Renal pelvis (tissue), 4 donors: ENCODE data around the gene SMIM13. TPM values are rescaled to one million over a fixed set of nuclear protein-coding genes. Genes with fewer than 3 reads are reported as not detected.

Experiments used
- DNase-seq: peaks from one replicate; pipeline ENCODE4 v3.0.0-alpha.2; 2013
- polyA plus RNA-seq, 3 donors: library from polyadenylated mRNA; unstranded; fragments of 120-200 nt; gene quantifications; one replicate each; pipeline ENCODE4 v1.2.1, GENCODE V29; 2013; ENCODE audit not compliant: insufficient read length in 3 of 3

The SMIM13 gene
- polyA plus RNA-seq, 3 donors, result 14.9 to 16.6 (median 15.7) TPM

DNA sequence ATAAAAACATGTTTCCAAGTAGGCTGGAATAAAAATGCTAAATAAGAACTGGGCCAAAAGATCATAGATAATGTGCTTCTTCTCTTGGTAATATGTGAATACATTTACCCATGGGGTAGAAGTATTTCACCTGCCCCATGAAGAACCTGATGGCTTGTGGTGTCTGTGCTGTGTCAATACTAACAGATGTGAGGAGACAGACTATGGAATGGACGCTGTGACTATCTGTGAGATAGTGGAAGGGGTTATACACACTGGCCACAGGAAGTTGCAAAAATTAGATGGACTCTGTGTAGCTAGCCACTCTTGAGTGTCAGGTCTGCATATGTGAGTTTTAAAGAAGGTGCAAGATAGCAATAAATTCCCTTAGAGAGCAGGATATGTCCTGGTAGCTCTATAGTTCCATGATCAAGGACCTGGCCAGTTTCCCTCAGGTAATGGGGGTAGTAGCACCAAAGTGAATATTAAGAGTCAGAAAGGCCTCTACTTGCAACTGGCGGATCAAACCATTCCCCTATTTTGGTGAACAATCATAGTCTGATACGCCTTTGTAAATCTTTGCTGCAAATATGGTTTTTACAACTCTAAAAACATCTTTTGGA is 90.2 kb downstream of the SMIM13 start:
- DNase-seq, result no peak

DNA sequence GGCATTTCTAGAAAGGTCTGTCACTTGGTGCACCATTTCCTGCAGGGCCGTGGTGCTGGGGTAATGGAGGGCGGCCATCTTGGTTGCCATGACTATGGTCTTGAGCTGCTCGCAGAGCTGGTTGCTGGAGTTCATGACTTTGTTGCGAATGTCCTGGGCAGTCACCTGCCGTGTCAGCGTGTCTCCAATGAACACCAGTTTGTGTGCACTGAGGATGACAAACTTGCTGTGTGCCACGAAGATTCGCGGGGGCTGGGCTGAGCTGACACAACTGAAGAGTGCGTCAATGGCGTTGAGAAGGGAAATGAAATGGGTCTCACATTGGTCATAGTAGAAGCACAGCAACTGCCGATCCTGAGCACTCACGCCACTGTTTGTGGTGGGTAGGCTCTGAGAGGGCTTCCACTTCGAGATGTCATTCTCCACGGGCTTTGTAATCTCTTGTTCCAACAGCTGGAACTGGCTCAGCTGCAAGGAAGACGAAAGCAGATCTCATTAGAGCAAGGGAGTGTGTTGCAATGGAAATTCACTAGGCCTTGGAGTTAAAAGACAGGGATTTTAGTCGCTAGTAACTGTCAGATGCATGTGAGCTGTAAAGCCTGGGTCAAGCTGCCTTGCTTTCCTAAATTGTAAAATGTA is 91.7 kb downstream of the SMIM13 start:
- DNase-seq, result no peak

DNA sequence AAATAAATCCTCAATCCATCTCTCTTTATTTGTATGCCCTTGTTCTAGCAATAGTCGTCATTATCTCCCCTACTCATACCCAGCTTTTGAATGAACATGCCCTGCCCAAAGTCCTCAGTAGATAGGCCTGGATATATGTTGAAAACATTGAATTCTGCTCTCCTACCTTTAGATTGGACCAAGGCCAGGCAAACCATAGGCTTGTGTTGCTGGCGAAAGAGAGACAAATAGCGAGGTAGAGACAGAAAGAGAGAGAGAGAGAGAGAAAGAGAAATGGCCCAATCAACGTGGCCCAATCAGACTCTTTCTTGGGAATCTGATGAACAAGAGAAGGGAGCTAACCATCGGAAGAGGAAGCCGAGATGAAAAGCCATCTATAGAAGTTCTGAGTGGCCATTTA is 93.7 kb downstream of the SMIM13 start:
- no peak for DNase-seq

Other genes with a start within 250 kb of the SMIM13 start
- under 1 TPM in 2 of 3 donors, not detected in 1; 0.18 to 0.21 TPM for gene GCM2, start 211.8 kb upstream of the SMIM13 start, polyA plus RNA-seq
- 1 to 10 TPM; 3.4 to 7.9 (median 5.7) TPM for gene SYCP2L, start 206.8 kb upstream of the SMIM13 start, polyA plus RNA-seq
- gene ELOVL2, start 49.5 kb upstream of the SMIM13 start, polyA plus RNA-seq, result 10 to 100 TPM in 1 of 3 donors, 1 to 10 TPM in 2; 9.0 to 10.0 (median 9.8) TPM
- gene ERVFRD-1, start 17.9 kb downstream of the SMIM13 start, polyA plus RNA-seq, result under 1 TPM; 0.07 to 0.25 (median 0.20) TPM
- 10 to 100 TPM; 62.1 to 75.8 (median 67.3) TPM for gene NEDD9, start 138.8 kb downstream of the SMIM13 start, polyA plus RNA-seq